ENCODE measurements around the gene ALK. TPM values are rescaled to one million over a fixed set of nuclear protein-coding genes. Genes with fewer than 3 reads are reported as not detected.

ALK gene
- total and polyA plus RNA-seq, 2 experiments from 2014 or later = 0.35 TPM; not detected in 1

GRCh38 chr2:29522951-29523669 is 398.3 kb downstream of the ALK start:
- no peak for ATAC-seq
- Histone ChIP-seq H3K27ac (ENCODE audit: low read depth) (no peak overlapping the region), H3K4me2 (no peak overlapping the region)

More at GRCh38 chr2:29522951-29523669, 398.3 kb downstream of the ALK start:
- no peaks in the 10 kb centered on the region for H4K20me1 ChIP-seq (replicated peaks; ENCODE audit: insufficient read depth)
- no peak for DNase-seq (ENCODE audit: low spot score)
- Mint-ChIP-seq H3K27me3 (ENCODE audit: insufficient read depth, low read depth, poor library complexity) (peaks cover 4% of the 10 kb centered on the region), H3K4me3 (no peak overlapping the region), H3K4me1 (peaks cover 10% of the 10 kb centered on the region), H3K36me3 (ENCODE audit: low read depth) (no peaks in the 10 kb centered on the region), H3K27ac (no peak overlapping the region), H3K9me3 (0 out of 3 replicates have a peak, but pooled peaks cover 2% of the 10 kb centered on the region)
- no peaks in the 10 kb centered on the region for H3F3A ChIP-seq (replicated peaks; ENCODE audit: low read depth)
- H3K4me3 ChIP-seq = no peak overlapping the region
- H3K9me2 ChIP-seq (ENCODE audit: insufficient read depth) = peaks cover 29% of the 10 kb centered on the region
- no peak for TF ChIP-seq JUNB (IDR thresholded peaks at IDR 0.05; ENCODE audit: unreplicated experiment)
- TF ChIP-seq REST (IDR thresholded peaks at IDR 0.05; ENCODE audit: unreplicated experiment) = no peak
- no peak for TF ChIP-seq STAT1 (IDR thresholded peaks at IDR 0.05; ENCODE audit: unreplicated experiment)
- no peak for TF ChIP-seq CTCF (conservative IDR thresholded peaks at IDR 0.05; ENCODE audit: low read depth in 2 of 2)
- TF ChIP-seq ZNF462 (CRISPR knock-in tag; IDR thresholded peaks at IDR 0.05) = no peak
- TF ChIP-seq EZH2 (IDR thresholded peaks at IDR 0.05; ENCODE audit: low read depth, unreplicated experiment) = no peak
- TF ChIP-seq ZNF114 (CRISPR knock-in tag; IDR thresholded peaks at IDR 0.05) = no peak
- TF ChIP-seq POLR2AphosphoS5 (IDR thresholded peaks at IDR 0.05; ENCODE audit: low read depth) = no peak
- TF ChIP-seq EZH2phosphoT487 (IDR thresholded peaks at IDR 0.05; ENCODE audit: unreplicated experiment) = no peak
- TF ChIP-seq NANOG (IDR thresholded peaks at IDR 0.05; ENCODE audit: borderline replicate concordance) = no peak
- TF ChIP-seq CREB1 (CRISPR knock-in tag; IDR thresholded peaks at IDR 0.05; ENCODE audit: low read depth) = no peak
- no peak for TF ChIP-seq ETS1 (IDR thresholded peaks at IDR 0.05)
- TF ChIP-seq ZNF331 (CRISPR knock-in tag; IDR thresholded peaks at IDR 0.05; ENCODE audit: low read depth) = no peak
- H2AFZ ChIP-seq = no peak overlapping the region
- H3K27me3 ChIP-seq (ENCODE audit: insufficient read depth) = no peaks in the 10 kb centered on the region
- no peaks in the 10 kb centered on the region for H3K36me3 ChIP-seq (ENCODE audit: insufficient read depth)
- H3K79me2 ChIP-seq (replicated peaks; ENCODE audit: insufficient read depth) = no peaks in the 10 kb centered on the region
- peaks cover 11% of the 10 kb centered on the region for H3K4me1 ChIP-seq (ENCODE audit: insufficient read depth)
